Natural killer cell (primary cell): ENCODE results near the gene EPS15. TPM values are rescaled to one million over a fixed set of nuclear protein-coding genes. Genes with fewer than 3 reads are reported as not detected.

Source experiments
- ATAC-seq, 3 donors: fragments of 150-1000 bp in 2 of 3; fragments of 200-7000 bp in 1 of 3; cut with Tn5 transposase; 1 replicate in 1 of 3; 2 replicates in 2 of 3; pipeline ENCODE4 v1.10.0; 2021; ENCODE audit warnings: mild to moderate bottlenecking in 2 of 3, moderate library complexity in 2 of 3
- DNase-seq, 2 donors: peaks; one replicate each; pipeline versions ENCODE4 v3.0.0 to v3.0.0-alpha.2; 2013 to 2021; ENCODE audit warnings: mixed read lengths in 1 of 2
- H3K27ac ChIP-seq: one replicate; pipeline ENCODE4 v1.5.1; 2013; ENCODE audit warnings: mild to moderate bottlenecking, low read length
- H3K27me3 ChIP-seq: one replicate; pipeline ENCODE4 v1.6.1; 2013; ENCODE audit warnings: low read length; ENCODE audit not compliant: control insufficient read depth, insufficient read depth
- H3K36me3 ChIP-seq: one replicate; pipeline ENCODE4 v1.6.1; 2013; ENCODE audit warnings: low read length; ENCODE audit not compliant: control insufficient read depth, insufficient read depth
- H3K4me1 ChIP-seq: one replicate; pipeline ENCODE4 v1.6.1; 2013; ENCODE audit warnings: low read length; ENCODE audit not compliant: control insufficient read depth, insufficient read depth
- H3K4me3 ChIP-seq: one replicate; pipeline ENCODE4 v1.5.1; 2013; ENCODE audit warnings: low read length
- H3K9me3 ChIP-seq: one replicate; pipeline ENCODE4 v1.6.1; 2013; ENCODE audit warnings: low read length; ENCODE audit not compliant: control insufficient read depth, insufficient read depth
- H3K27ac Mint-ChIP-seq, 2 donors: one replicate each; pipeline ENCODE4 v1.8.0; 2022; ENCODE audit warnings: mild to moderate bottlenecking in 2 of 2, mixed read lengths in 2 of 2, moderate library complexity in 1 of 2
- H3K27me3 Mint-ChIP-seq, 2 donors: one replicate each; pipeline ENCODE4 v1.8.0; 2022; ENCODE audit warnings: low read depth in 2 of 2, mixed read lengths in 2 of 2
- H3K36me3 Mint-ChIP-seq: one replicate; pipeline ENCODE4 v1.8.0; 2022; ENCODE audit warnings: mixed read lengths
- H3K4me1 Mint-ChIP-seq, 2 donors: one replicate each; pipeline ENCODE4 v1.8.0; 2022; ENCODE audit warnings: mixed read lengths in 2 of 2
- H3K4me3 Mint-ChIP-seq: one replicate; pipeline ENCODE4 v1.8.0; 2022; ENCODE audit warnings: mild to moderate bottlenecking, moderate library complexity, mixed read lengths
- H3K9me3 Mint-ChIP-seq, 2 donors: one replicate each; pipeline ENCODE4 v1.8.0; 2022; ENCODE audit warnings: mixed read lengths in 2 of 2
- WGBS: methylation state at CpG from one replicate; pipeline ENCODE4 v1.1.7; 2013; ENCODE audit warnings: missing lambda C conversion rate; ENCODE audit not compliant: insufficient coverage; 5-methylcytosine and 5-hydroxymethylcytosine counted together
- intact Hi-C: fragments of 100-400 bp; cut with micrococcal nuclease; formaldehyde crosslinking; loops from one replicate; pipeline ENCODE4 v1.14.2; 2022
- total RNA-seq, 4 donors: library from RNA; stranded (reverse); fragments of 120-200 nt in 1 of 4; gene quantifications; one replicate each; pipeline versions ENCODE4 v1.2.3 to v1.2.4, GENCODE V29; 2013 to 2022
- TF ChIP-seq, protein P1 (sequence below): fragments of 200-600 bp; IDR thresholded peaks from one replicate; pipeline ENCODE4 v1.8.0; 2022; ENCODE audit warnings: antibody characterized with exemption

The EPS15 gene
- total RNA-seq, 3 donors from 2014 or later (not counting 1 experiment from before 2014, with no cell fraction given): 92.7 to 127 (median 93.5) TPM

DNA sequence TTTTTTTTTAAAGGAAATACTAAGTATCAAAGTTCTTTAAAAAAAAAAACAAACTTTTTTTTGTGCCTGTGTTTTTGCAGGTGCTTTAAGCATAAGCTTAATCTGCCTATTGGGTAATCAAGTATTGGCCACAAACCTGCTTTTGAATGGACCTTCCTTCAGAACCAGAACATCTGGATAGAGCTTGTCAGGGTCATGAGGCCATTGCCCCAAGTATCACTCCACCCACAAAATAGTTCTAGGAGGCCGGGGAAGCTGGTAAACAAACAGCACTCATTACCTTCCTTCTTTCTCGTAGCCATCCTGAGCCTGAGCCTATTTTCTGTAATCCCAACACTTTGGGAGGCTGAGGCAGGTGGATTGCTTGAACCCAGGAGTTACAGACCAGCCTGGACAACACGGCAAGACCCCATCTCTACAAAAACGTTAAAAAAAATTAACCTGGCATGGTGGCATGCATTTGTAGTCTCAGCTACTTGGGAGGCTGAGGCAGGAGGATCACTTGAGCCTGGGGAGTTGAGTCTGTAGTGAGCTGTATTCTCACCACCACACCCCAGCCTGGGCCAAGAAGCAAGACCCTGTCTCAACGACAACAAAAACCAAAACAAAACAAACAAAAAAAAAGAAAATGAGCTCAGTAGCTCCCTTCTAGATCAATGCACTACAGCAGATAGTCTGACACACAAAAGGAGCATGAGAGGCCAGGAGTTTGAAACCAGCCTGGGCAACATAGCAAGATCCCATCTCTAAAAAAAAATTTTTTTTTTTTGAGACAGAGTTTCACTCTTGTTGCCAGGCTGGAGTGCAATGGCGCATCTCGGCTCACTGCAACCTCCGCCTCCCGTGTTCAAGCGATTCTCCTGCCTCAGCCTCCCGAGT, 34.1 kb upstream of the EPS15 start:
- 96% methylated on average over 11 of the region's 11 CpGs for WGBS
- Histone ChIP-seq H3K27me3 (no peaks in the 10 kb centered on the region), H3K4me3 (no peak overlapping the region), H3K4me1 (peaks cover 3% of the 10 kb centered on the region), H3K36me3 (no peaks in the 10 kb centered on the region), H3K9me3 (no peaks in the 10 kb centered on the region), H3K27ac (no peak overlapping the region)
- no peak overlapping the region for H3K27ac Mint-ChIP-seq
- ATAC-seq (no peak), DNase-seq (no peak)
- no peaks in the 10 kb centered on the region for H3K9me3 Mint-ChIP-seq
- H3K27me3 Mint-ChIP-seq: peaks cover 0 to under 1% of the 10 kb centered on the region in 2 donors
- no peak overlapping the region for H3K4me3 Mint-ChIP-seq
- H3K4me1 Mint-ChIP-seq: peaks cover 8 to 9% of the 10 kb centered on the region in 2 donors
- intact Hi-C loops: no loop called here
- TF ChIP-seq, protein P1, sequence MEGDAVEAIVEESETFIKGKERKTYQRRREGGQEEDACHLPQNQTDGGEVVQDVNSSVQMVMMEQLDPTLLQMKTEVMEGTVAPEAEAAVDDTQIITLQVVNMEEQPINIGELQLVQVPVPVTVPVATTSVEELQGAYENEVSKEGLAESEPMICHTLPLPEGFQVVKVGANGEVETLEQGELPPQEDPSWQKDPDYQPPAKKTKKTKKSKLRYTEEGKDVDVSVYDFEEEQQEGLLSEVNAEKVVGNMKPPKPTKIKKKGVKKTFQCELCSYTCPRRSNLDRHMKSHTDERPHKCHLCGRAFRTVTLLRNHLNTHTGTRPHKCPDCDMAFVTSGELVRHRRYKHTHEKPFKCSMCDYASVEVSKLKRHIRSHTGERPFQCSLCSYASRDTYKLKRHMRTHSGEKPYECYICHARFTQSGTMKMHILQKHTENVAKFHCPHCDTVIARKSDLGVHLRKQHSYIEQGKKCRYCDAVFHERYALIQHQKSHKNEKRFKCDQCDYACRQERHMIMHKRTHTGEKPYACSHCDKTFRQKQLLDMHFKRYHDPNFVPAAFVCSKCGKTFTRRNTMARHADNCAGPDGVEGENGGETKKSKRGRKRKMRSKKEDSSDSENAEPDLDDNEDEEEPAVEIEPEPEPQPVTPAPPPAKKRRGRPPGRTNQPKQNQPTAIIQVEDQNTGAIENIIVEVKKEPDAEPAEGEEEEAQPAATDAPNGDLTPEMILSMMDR: no peak
- H3K36me3 Mint-ChIP-seq: no peaks in the 10 kb centered on the region

DNA sequence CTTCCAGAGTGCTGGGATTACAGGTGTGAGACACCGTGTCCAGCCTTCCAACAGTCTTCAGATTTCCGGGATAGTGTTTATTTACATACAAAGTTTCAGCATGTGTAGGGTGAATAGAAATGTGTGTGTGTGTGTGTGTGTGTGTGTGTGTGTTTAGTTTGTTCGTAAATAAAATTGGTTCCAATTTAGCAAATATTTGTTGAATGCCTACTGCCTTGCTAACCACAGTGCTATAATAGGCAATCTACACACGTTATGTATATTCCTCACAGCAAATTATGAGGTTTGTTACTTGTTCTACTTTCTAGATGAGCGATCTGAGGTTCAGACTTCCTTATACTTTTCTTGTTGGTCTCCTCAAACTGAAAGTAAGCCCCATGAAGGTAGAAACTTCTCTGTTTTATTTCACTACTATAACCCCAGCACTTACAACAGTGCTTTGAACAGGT, 32.8 kb upstream of the EPS15 start:
- TF ChIP-seq, protein P1: no peak
- H3K36me3 ChIP-seq: no peaks in the 10 kb centered on the region
- peaks cover 3% of the 10 kb centered on the region for H3K4me1 ChIP-seq
- intact Hi-C loops: no loop called here
- 67% methylated on average over 1 of the region's 5 CpGs for WGBS
- H3K27ac ChIP-seq: no peak overlapping the region
- no peaks in the 10 kb centered on the region for H3K9me3 ChIP-seq
- Mint-ChIP-seq H3K4me1 (peaks cover 8 to 9% of the 10 kb centered on the region in 2 donors), H3K36me3 (no peaks in the 10 kb centered on the region), H3K27me3 (no peaks in the 10 kb centered on the region), H3K4me3 (no peak overlapping the region), H3K9me3 (no peaks in the 10 kb centered on the region), H3K27ac (no peak overlapping the region)
- no peaks in the 10 kb centered on the region for H3K27me3 ChIP-seq
- ATAC-seq: no peak
- no peak overlapping the region for H3K4me3 ChIP-seq
- no peak for DNase-seq

DNA sequence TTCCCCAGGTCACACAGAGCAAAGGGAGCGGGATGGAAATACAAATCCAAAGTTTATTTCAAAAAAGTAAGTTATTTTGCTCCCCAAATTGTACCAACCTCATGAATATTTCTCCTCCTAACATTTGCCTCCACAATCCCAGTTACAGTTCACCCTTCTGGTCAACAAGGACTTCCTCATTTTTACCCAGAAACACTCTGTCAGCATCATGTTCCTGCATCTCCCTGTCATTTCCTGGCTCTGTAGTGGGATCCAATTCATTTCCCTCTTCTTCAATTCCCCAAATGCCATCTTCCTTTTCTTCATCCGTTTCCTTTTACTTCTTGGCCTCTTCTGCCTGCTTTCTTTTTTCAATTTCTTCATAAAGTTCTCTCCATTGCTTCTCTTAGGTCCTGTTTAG, 32.0 kb upstream of the EPS15 start:
- H3K27ac ChIP-seq: no peak overlapping the region
- H3K27ac Mint-ChIP-seq: no peak overlapping the region
- intact Hi-C loops: no loop called here

More for the DNA sequence above, 32.0 kb upstream of the EPS15 start:
- Mint-ChIP-seq H3K4me3 (no peak overlapping the region), H3K36me3 (no peaks in the 10 kb centered on the region), H3K4me1 (peaks cover 8 to 9% of the 10 kb centered on the region in 2 donors), H3K27me3 (no peaks in the 10 kb centered on the region), H3K9me3 (no peaks in the 10 kb centered on the region)
- H3K27me3 ChIP-seq: no peaks in the 10 kb centered on the region
- H3K36me3 ChIP-seq: no peaks in the 10 kb centered on the region
- WGBS: 59% methylated on average over 2 of the region's 2 CpGs
- H3K4me3 ChIP-seq: no peak overlapping the region
- no peak for ATAC-seq
- no peaks in the 10 kb centered on the region for H3K9me3 ChIP-seq
- DNase-seq: no peak
- H3K4me1 ChIP-seq: peaks cover 3% of the 10 kb centered on the region
- TF ChIP-seq, protein P1: no peak
